Endothelial cell of umbilical vein (primary cell): ENCODE results near the gene HEATR5B. TPM values are rescaled to one million over a fixed set of nuclear protein-coding genes. Genes with fewer than 3 reads are reported as not detected.

Source experiments
- BruUV-seq: library from RNA; stranded (reverse); fragments of 400-500 nt; replicated peaks from 2 replicates; lab custom pipeline; 2021; lab: Mats Ljungman, UMichigan
- CTCF ChIA-PET: fragments of 300-600, 350-600 bp; sonication (Branson Sonifier 250); formaldehyde crosslinking; loops from one replicate; lab custom pipeline; 2021; ENCODE audit warnings: antibody characterized with exemption, inconsistent platforms; lab: Charles Lee
- POLR2A ChIA-PET: fragments of 300-600, 350-600 bp; sonication (Branson Sonifier 250); formaldehyde crosslinking; loops from one replicate; lab custom pipeline; 2021; ENCODE audit warnings: antibody characterized with exemption, inconsistent platforms; lab: Charles Lee
- DNase-seq: peaks from one replicate; pipeline ENCODE4 v3.0.0-alpha.2; 2011; ENCODE audit warnings: low read depth, low spot score
- FAIRE-seq: peaks from 2 replicates; lab custom pipeline; 2011; peaks lifted over from hg19 to GRCh38; lab: Jason Lieb, UNC
- H2AFZ ChIP-seq: 2 replicates; pipeline ENCODE4 v1.6.0; 2012; ENCODE audit warnings: low read depth, low read length, control low read depth, inconsistent platforms
- H3K27ac ChIP-seq: 2 replicates; pipeline ENCODE4 v1.5.1; 2011; ENCODE audit warnings: low read depth, mild to moderate bottlenecking, control low read depth, low read length, moderate library complexity; ENCODE audit not compliant: insufficient read depth
- H3K27me3 ChIP-seq, 2 experiments: 2 replicates each; pipeline versions ENCODE4 v1.6.0 to v1.6.1; 2011; ENCODE audit warnings: low read length in 2 of 2, mixed read lengths in 1 of 2; ENCODE audit not compliant: control insufficient read depth in 2 of 2, insufficient read depth in 2 of 2
- H3K36me3 ChIP-seq, 2 experiments: 2 replicates in 1 of 2; 3 replicates in 1 of 2; pipeline ENCODE4 v1.5.1; 2011; ENCODE audit warnings: low read length in 2 of 2, mild to moderate bottlenecking in 1 of 2, moderate library complexity in 1 of 2; ENCODE audit not compliant: control insufficient read depth in 2 of 2, insufficient read depth in 2 of 2; ENCODE audit errors: extremely low read depth in 1 of 2
- H3K4me1 ChIP-seq: 3 replicates; pipeline ENCODE4 v1.5.1; 2011; ENCODE audit warnings: mild to moderate bottlenecking, low read length; ENCODE audit not compliant: control insufficient read depth, insufficient read depth; ENCODE audit errors: extremely low read depth
- H3K4me2 ChIP-seq: 2 replicates; pipeline ENCODE4 v1.6.1; 2011; ENCODE audit warnings: low read length, control low read depth, mixed read lengths; ENCODE audit not compliant: insufficient read depth
- H3K4me3 ChIP-seq, 3 experiments: fragments of 200-600 bp in 1 of 3; sonication (generic), shearing (Covaris generic) in 1 of 3; replicated peaks in 1 of 3; 2 replicates each; pipeline ENCODE4 v1.5.1; 2011 to 2016; ENCODE audit warnings: control low read depth in 3 of 3, low read length in 3 of 3, mild to moderate bottlenecking in 2 of 3, inconsistent platforms in 1 of 3, low read depth in 1 of 3, moderate library complexity in 1 of 3; ENCODE audit not compliant: insufficient read depth in 1 of 3
- H3K79me2 ChIP-seq: 2 replicates; pipeline ENCODE4 v1.6.0; 2012; ENCODE audit warnings: low read length, inconsistent platforms; ENCODE audit not compliant: control insufficient read depth, insufficient read depth
- H3K9ac ChIP-seq: replicated peaks from 2 replicates; pipeline ENCODE3; 2011; ENCODE audit warnings: low read length, control low read depth; ENCODE audit not compliant: insufficient read depth; ENCODE audit errors: extremely low read depth
- H3K9me1 ChIP-seq: replicated peaks from 3 replicates; pipeline ENCODE4 v1.6.0; 2011; ENCODE audit warnings: mild to moderate bottlenecking, low read length; ENCODE audit not compliant: control insufficient read depth, insufficient read depth; ENCODE audit errors: extremely low read depth
- H3K9me3 ChIP-seq: replicated peaks from 2 replicates; pipeline ENCODE4 v1.5.1; 2012; ENCODE audit warnings: low read length, inconsistent platforms; ENCODE audit not compliant: control insufficient read depth, insufficient read depth
- H4K20me1 ChIP-seq: replicated peaks from 2 replicates; pipeline ENCODE3; 2011; ENCODE audit warnings: mild to moderate bottlenecking, low read length; ENCODE audit not compliant: control insufficient read depth, insufficient read depth; ENCODE audit errors: extremely low read depth
- EZH2 ChIP-seq: IDR thresholded peaks from 2 replicates; pipeline ENCODE4 v1.6.1; 2012; ENCODE audit warnings: borderline replicate concordance, low read depth, mild to moderate bottlenecking, moderate library complexity, low read length, inconsistent platforms; ENCODE audit not compliant: severe bottlenecking
- FOS ChIP-seq: IDR thresholded peaks from 2 replicates; pipeline ENCODE4 v1.6.1; 2011; ENCODE audit warnings: mild to moderate bottlenecking, low read length, moderate library complexity, borderline replicate concordance; ENCODE audit not compliant: insufficient read depth
- GATA2 ChIP-seq: IDR thresholded peaks from 2 replicates; pipeline ENCODE4 v1.7.0; 2011; ENCODE audit warnings: low read depth, mild to moderate bottlenecking, moderate library complexity, mixed read lengths, low read length; ENCODE audit not compliant: insufficient read length, insufficient read depth
- JUN ChIP-seq: IDR thresholded peaks from 2 replicates; pipeline ENCODE4 v1.6.1; 2011; ENCODE audit warnings: borderline replicate concordance, low read depth; ENCODE audit not compliant: insufficient read length, insufficient read depth
- MYC ChIP-seq: IDR thresholded peaks from one replicate; pipeline ENCODE4 v1.6.1; 2011; ENCODE audit warnings: mild to moderate bottlenecking, low read depth, low read length
- POLR2A ChIP-seq: IDR thresholded peaks from 2 replicates; pipeline ENCODE4 v1.6.1; 2012; ENCODE audit warnings: low read depth, mild to moderate bottlenecking, control low read depth, low read length
- POLR2AphosphoS5 ChIP-seq: IDR thresholded peaks from 2 replicates; pipeline ENCODE4 v1.6.1; 2012; ENCODE audit warnings: low read depth, mild to moderate bottlenecking, control low read depth, low read length, moderate library complexity; ENCODE audit not compliant: insufficient read depth
- dilution Hi-C: fragments of 300-500 bp; cut with MboI; formaldehyde crosslinking; loops from one replicate; pipeline ENCODE4 v1.15.0; 2019; ENCODE audit warnings: low sequenced_read_pairs; ENCODE audit not compliant: extremely low pct_ligation_motif_present
- intact Hi-C: fragments of 100-400 bp; cut with micrococcal nuclease; formaldehyde crosslinking; loops from one replicate; pipeline ENCODE4 v1.10.0; 2022
- polyA plus RNA-seq, 4 experiments: library from polyadenylated mRNA; depleted of rRNA in 3 of 4; stranded (reverse) in 3 of 4; unstranded in 1 of 4; fragments of >200 nt; gene quantifications; 2 replicates each; pipeline versions ENCODE4 v1.2.1 to v1.2.3, GENCODE V29; 2011 to 2012; ENCODE audit warnings: missing spikeins in 1 of 4
- total RNA-seq: library from RNA; stranded (reverse); gene quantifications from 2 replicates; pipeline ENCODE4 v1.2.3, GENCODE V29; 2021
- TF ChIP-seq, protein P1 (sequence below), 2 donors: IDR thresholded peaks; 1 replicate in 1 of 2; 2 replicates in 1 of 2; pipeline ENCODE4 v1.5.1; 2011; ENCODE audit warnings: low read length in 2 of 2, mild to moderate bottlenecking in 2 of 2, moderate library complexity in 2 of 2, control low read depth in 1 of 2, inconsistent platforms in 1 of 2, low read depth in 1 of 2; ENCODE audit not compliant: insufficient read depth in 1 of 2; ENCODE audit errors: extremely low read depth in 1 of 2
- TF ChIP-seq, protein P2 (sequence below): IDR thresholded peaks from 2 replicates; pipeline ENCODE4 v1.6.1; 2011; ENCODE audit not compliant: insufficient read depth, insufficient read length

Gene HEATR5B
- total and polyA plus RNA-seq, 2 donors (not counting 3 experiments of a cell fraction or from before 2014, with no cell fraction given) = 16.1 to 22.5 TPM

DNA sequence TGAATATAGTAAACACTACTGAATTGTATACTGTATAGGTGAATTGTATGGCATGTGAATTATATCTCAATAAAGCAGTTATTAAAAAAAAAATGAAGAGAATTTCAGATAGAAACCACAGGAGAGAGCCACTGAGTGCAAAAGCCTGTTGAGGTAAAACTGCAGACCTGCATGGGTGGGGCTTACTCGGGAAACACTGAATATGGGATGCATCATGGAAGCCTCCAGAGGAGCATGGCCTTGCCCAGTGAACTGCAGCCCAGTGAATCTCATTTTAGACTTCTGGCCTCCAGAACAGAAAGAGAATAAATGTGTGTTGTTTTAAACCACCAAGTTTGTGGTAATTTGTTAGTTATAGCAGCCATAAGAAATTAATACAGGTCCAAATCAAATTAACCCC lies 15.9 kb upstream of the HEATR5B start:
- BruUV-seq = no TSS peak
- intact Hi-C loops = no loop called here
- H3K4me1 ChIP-seq = peaks cover 15% of the 10 kb centered on the region
- FAIRE-seq = no peak
- POLR2A ChIA-PET = no interaction called here
- H2AFZ ChIP-seq = no peak overlapping the region
- H3K4me3 ChIP-seq = no peak overlapping the region
- no peaks in the 10 kb centered on the region for H3K79me2 ChIP-seq
- H3K27ac ChIP-seq = no peak overlapping the region
- no peaks in the 10 kb centered on the region for H4K20me1 ChIP-seq
- H3K27me3 ChIP-seq = no peaks in the 10 kb centered on the region
- CTCF ChIA-PET = no interaction called here
- peaks cover 2 to 3% of the 10 kb centered on the region in 2 experiments for H3K36me3 ChIP-seq
- TF ChIP-seq POLR2AphosphoS5 (no peak), GATA2 (no peak), JUN (no peak), FOS (no peak), MYC (no peak), EZH2 (no peak), POLR2A (no peak)
- TF ChIP-seq, protein P1, sequence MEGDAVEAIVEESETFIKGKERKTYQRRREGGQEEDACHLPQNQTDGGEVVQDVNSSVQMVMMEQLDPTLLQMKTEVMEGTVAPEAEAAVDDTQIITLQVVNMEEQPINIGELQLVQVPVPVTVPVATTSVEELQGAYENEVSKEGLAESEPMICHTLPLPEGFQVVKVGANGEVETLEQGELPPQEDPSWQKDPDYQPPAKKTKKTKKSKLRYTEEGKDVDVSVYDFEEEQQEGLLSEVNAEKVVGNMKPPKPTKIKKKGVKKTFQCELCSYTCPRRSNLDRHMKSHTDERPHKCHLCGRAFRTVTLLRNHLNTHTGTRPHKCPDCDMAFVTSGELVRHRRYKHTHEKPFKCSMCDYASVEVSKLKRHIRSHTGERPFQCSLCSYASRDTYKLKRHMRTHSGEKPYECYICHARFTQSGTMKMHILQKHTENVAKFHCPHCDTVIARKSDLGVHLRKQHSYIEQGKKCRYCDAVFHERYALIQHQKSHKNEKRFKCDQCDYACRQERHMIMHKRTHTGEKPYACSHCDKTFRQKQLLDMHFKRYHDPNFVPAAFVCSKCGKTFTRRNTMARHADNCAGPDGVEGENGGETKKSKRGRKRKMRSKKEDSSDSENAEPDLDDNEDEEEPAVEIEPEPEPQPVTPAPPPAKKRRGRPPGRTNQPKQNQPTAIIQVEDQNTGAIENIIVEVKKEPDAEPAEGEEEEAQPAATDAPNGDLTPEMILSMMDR (IDR thresholded peaks at IDR 0.05; ENCODE audit: extremely low read depth in 1 of 2, insufficient read depth in 1 of 2, low read depth in 1 of 2, low read length in 2 of 2) = no peak
- TF ChIP-seq, protein P2, sequence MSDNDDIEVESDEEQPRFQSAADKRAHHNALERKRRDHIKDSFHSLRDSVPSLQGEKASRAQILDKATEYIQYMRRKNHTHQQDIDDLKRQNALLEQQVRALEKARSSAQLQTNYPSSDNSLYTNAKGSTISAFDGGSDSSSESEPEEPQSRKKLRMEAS = no peak
- no peak overlapping the region for H3K9ac ChIP-seq
- dilution Hi-C loops = no loop called here
- no peaks in the 10 kb centered on the region for H3K9me1 ChIP-seq
- no peaks in the 10 kb centered on the region for H3K9me3 ChIP-seq
- no peak overlapping the region for H3K4me2 ChIP-seq
- no peak for DNase-seq
